Kidney glomerular epithelial cell (primary cell): ENCODE measurements around the gene ELOF1.
"Not testable (repeated sequence)": the region's sequence is repeated elsewhere in the genome, so short reads cannot be mapped to it uniquely, and the experiment has no call there.

ENCODE experiments used
- DNase-seq: peaks from one replicate; lab custom pipeline; 2025; lab: John Stamatoyannopoulos, UW

ELOF1 gene

GRCh38 chr19:11570039-11570462, 11.0 kb upstream of the ELOF1 start:
- DNase-seq: no peak

DNA sequence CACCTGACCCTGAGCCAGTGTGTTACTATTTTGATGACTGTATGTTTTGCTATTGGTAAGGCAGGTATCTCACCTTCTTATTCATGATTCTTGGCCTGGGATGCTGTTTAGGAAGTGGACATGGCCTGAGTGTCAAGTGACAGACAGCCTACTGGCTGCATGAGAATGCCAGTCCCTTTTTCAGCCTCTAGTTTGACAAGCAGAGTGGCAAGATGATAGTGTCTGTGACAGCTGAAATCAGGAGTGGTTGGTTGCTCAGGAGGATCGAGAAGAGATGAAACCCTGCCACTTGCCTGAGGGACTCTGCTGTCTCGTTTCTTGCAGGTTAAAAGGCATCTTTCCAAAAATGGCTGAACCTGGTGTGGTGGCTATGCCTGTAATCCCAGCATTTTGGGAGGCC, 7.1 kb upstream of the ELOF1 start:
- no peak for DNase-seq

DNA sequence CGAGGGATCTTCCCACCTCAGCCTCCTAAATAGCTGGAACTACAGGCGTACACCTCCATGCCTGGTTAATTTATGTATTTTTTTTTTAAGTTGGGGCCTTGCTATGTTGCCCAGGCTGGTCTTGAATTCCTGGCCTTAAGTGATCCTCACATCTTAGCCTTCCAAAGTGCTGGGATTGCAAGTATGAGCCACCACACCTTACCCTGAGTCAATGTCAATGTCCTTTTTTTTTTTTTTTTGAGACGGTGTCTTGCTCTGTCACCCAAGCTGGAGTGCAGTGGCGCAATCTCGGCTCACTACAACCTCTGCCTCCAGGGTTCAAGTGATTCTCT, 6.6 kb upstream of the ELOF1 start:
- not testable (repeated sequence) for DNase-seq

DNA sequence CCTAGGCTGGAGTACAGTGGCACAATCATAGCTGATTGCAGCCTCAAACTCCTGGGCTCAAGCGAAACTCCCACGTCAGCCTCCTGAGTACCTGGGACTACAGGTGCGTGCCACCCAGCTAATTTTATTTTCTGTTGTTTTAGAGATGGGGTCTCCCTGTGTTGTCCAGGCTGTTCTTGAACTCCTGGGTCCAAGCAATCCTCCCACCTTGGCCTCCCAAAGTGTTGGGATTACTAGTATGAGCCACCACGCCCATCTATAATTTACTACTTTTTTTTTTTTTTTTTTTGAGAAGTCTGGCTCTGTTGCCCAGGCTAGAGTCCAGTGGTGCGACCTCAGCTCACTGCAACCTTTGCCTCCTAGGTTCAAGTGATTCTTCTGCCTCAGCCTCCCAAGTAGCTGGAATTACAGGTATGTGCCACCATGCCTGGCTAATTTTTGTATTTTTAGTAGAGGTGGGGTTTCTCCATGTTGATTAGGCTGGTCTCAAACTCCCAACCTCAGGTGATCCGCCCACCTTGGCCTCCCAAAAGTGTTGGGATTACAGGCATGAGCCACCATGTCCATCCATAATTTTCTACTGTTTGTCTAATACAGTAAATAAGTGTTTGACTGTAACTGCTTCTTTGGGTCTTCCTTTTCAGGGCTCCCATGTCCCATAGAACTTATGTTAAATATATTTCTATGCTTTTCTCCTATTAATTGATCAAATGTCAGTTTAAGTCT, 5.2 kb upstream of the ELOF1 start:
- not testable (repeated sequence) for DNase-seq

- no peak for DNase-seq
Observed at GRCh38 chr19:11563532-11563931, 4.5 kb upstream of the ELOF1 start.

GRCh38 chr19:11560404-11561051, 1.5 kb upstream of the ELOF1 start:
- peak; percentile 60 for DNase-seq

GRCh38 chr19:11556634-11557420, 2.2 kb downstream of the ELOF1 start:
- DNase-seq: no peak

- DNase-seq: no peak
Observed at GRCh38 chr19:11555246-11555645, 3.8 kb downstream of the ELOF1 start.

- DNase-seq: no peak
Observed at GRCh38 chr19:11554160-11554559, 4.9 kb downstream of the ELOF1 start.

DNA sequence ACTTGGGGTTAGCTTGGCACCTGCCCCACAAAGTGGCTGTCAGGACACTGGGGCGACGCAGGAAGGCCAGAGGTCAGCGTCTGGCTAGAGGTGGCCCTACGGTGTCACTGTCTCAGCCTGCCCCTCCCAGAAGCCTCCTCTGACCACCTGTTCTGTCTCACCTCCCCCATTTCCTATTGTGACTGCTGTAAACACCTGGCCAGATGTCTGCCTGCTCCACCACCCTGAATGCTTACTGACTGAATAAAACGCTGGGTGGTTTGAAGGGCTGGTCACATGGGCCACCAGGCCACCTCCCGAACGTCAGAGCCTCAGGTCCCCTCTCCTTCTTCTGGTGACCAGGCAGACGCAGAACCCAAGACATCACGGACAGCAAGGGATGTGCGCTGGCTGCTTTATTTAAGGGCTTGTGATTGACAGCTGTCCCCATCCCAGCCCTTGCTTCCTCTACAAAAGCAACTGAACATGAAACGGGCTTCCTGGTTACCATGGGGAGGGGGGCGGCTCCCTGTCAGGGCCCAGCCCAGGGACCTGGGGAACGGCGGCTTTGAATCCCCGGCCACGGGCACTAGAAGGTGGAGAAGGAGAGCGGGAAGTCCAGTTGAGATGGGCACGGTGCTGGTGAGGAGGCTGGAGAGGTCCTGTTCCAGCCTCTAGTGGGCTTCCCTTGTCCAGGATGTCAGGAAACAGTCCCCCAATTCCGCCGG, 6.2 kb downstream of the ELOF1 start:
- DNase-seq: no peak

DNA sequence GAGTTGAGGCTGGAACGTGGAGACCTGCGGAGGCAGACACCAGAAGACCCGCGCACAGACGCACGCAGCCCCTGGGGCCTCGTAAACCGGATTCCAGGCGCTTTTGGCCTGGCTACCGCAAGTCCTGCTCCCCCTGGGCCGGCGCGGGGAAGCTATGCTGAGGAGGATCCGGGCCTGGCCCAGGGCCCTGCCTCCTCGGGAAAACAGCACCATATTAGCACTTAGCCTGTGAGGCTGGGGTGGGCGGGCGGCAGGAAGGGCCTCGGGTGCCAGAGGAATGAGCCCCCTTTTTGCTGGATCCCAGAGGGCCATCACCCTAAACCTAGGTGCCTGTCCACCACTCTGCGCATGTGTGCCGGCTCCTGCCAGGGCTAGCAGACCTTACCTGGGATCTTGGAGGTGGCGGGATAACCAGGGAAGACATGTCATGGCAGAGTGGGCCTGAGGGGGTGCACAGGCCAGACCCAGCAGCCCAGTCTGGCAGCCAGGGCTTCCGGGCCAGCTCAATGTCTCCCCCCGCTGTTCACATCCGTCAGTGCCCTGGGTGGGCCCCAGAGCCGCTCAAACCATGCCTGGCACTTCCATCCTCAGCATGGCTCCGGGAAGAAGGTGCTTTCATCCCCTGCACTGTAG, 7.3 kb downstream of the ELOF1 start:
- no peak for DNase-seq

DNA sequence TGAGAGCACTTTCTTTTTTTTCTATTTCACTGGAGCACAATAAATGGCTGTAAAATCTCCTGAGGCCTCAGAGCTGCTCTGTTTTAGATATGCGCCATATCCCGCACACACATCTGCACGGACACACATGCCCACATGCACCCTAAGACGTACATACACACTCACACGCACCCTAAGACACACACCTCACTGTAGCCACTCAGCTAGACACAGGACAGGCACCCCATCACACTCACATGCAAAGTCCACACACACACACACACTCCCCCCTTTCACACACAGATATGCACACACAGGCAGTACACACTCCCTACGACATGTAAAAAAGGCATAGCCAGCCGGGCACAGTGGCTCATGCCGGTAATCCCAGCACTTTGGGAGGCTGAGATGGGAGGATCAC, 8.8 kb downstream of the ELOF1 start:
- no peak for DNase-seq

- no peak for DNase-seq
Observed at GRCh38 chr19:11549386-11549953, 9.6 kb downstream of the ELOF1 start.

DNA sequence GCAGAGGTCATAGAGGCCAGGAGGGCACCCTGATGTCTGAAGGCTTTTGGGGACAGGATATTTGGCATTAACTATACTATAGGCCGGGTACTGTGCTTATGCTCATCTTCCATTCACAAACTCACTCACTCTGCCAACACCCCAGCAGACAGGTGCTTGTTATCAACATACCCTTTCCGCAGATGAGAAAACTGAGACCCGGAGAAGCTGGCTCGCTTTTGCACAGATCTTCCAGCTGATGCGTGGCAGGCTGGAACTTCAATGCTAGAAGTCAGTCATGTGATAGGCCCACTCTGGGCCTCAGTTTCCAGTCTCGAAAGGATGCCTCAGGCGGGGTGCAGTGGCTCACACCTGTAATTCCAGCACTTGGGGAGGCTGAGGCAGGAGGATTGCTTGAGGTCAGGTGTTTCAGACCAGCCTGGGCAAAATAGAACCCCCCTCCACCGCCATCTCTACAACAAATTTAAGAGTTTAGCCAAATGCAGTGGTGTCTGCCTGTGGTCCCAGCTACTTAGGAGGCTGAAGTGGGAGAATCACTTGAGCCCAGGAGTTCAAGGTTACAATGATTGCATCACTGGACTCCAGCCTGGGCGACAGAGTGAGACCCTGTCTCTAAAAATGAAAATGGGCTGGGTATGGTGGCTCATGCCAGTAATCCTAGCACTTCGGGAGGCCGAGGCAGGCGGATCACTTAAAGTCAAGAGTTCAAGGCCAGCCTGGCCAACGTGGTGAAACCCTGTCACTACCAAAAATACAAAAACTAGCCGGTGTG, 10.9 kb downstream of the ELOF1 start:
- no peak for DNase-seq

- DNase-seq: no peak
Observed at GRCh38 chr19:11541238-11541637, 17.8 kb downstream of the ELOF1 start.

GRCh38 chr19:11540645-11541044, 18.4 kb downstream of the ELOF1 start:
- no peak for DNase-seq

- DNase-seq: no peak
Observed at GRCh38 chr19:11539495-11540365, 19.3 kb downstream of the ELOF1 start.

GRCh38 chr19:11538232-11539036, 20.6 kb downstream of the ELOF1 start, which contains the start of gene CNN1:
TSS of gene CNN1 (plus strand) at chr19:11538851. CDS start at chr19:11538928, 77 bp downstream.
- no peak for DNase-seq
